Measurements from ENCODE around the gene NDUFC2. TPM values are rescaled to one million over a fixed set of nuclear protein-coding genes. Genes with fewer than 3 reads are reported as not detected.

NDUFC2 gene
- total and polyA plus RNA-seq, 2 donors (not counting 1 experiment from before 2014, with no cell fraction given), result 49.0 to 65.0 TPM

DNA sequence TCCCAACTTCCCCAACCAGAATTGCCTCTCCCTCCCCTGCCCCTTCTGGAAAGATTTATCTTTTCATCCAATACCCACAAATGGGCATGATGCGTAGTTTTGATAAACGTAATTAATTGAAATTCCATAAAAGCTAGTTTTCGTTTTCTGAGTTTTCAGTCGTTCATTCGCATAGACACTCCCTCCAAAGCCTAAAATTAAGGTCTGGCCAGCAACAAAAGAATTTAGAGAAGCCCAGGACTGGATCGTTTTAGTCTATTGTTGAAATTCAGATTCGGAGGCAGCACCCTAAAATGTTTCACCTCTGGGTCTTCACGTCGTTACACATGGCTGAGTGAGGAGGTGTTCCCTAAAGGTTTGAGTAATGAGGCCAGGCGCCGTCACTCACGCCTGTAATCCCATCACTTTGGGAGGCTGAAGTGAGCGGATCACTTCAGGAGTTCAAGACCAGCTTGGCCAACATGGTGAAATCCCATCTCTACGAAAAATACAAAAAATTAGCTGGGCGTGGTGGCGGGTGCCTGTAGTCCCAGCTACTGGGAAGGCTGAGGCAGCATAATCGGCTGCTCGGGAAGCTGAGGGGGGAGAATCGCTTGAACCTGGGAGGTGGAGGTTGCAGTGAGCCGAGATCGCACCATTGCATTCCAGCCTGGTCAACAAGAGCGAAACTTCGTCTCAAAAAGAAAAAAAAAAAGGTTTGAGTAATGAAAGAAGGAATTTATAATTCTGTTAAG is 589 bp upstream of the NDUFC2 start:
- intact Hi-C loops (cut with micrococcal nuclease), result no loop called here
- H3K4me1 ChIP-seq (ENCODE audit: control insufficient read depth in 2 of 2, insufficient read depth in 2 of 2, low read length in 2 of 2), result peaks cover 18 to 35% of the 10 kb centered on the region in 2 donors

More for the DNA sequence above, 589 bp upstream of the NDUFC2 start:
- DNase-seq, result no peak
- H3K9me3 ChIP-seq (ENCODE audit: control extremely low read depth in 1 of 3, control insufficient read depth in 2 of 3, insufficient read depth in 1 of 3, low read length in 2 of 3), result no peaks in the 10 kb centered on the region
- peak overlapping the region; percentile 89 to 96 (median 92) for H3K4me3 ChIP-seq (ENCODE audit: control extremely low read depth in 1 of 5, extremely low read depth in 1 of 5, insufficient read depth in 1 of 5, low read depth in 2 of 5, low read length in 4 of 5)
- peaks cover 22% of the 10 kb centered on the region for H4K20me1 ChIP-seq (ENCODE audit: control insufficient read depth, insufficient read depth, low read length, poor library complexity, severe bottlenecking)
- H3K27me3 ChIP-seq (replicated peaks in 1 of 4; ENCODE audit: control extremely low read depth in 1 of 4, control insufficient read depth in 3 of 4, insufficient read depth in 4 of 4, low read length in 3 of 4), result no peaks in the 10 kb centered on the region
- Mint-ChIP-seq H3K27ac (peak overlapping the region; percentile 86), H3K4me3 (peak overlapping the region; percentile 93), H3K27me3 (no peaks in the 10 kb centered on the region), H3K9me3 (ENCODE audit: insufficient read depth) (no peaks in the 10 kb centered on the region), H3K4me1 (peaks cover 44% of the 10 kb centered on the region)
- peak overlapping the region; percentile 96 for H2AFZ ChIP-seq (ENCODE audit: insufficient read depth, low read depth, low read length, poor library complexity, severe bottlenecking)
- H3K4me2 ChIP-seq (replicated peaks; ENCODE audit: low read depth, low read length, poor library complexity, severe bottlenecking), result peak overlapping the region; percentile 69
- peak overlapping the region; percentile 89 for H3K9ac ChIP-seq (ENCODE audit: low read length)
- H3K36me3 ChIP-seq (replicated peaks in 1 of 2; ENCODE audit: control extremely low read depth in 1 of 2, control insufficient read depth in 1 of 2, extremely low read depth in 1 of 2, insufficient read depth in 2 of 2, low read length in 1 of 2), result peaks cover 0 to 9% of the 10 kb centered on the region in 2 experiments
- 88% methylated on average over 11 of the region's 23 CpGs for WGBS (ENCODE audit: insufficient coverage)
- POLR2A ChIA-PET, result no interaction called here
- peaks cover 43% of the 10 kb centered on the region for H3K79me2 ChIP-seq (ENCODE audit: control insufficient read depth, insufficient read depth, low read length)
- no peak for TF ChIP-seq CTCF (IDR thresholded peaks at IDR 0.05)
- TF ChIP-seq EZH2 (IDR thresholded peaks at IDR 0.05; ENCODE audit: borderline replicate concordance, insufficient read depth, low read depth, low read length, poor library complexity, severe bottlenecking), result no peak
- no peak for ATAC-seq (ENCODE audit: low read depth)
- CTCF ChIA-PET, result interaction anchor here (1.0 to 2.8 kb wide), 4 partner anchors 11 to 484 kb away, joined by 3 to 11 read pairs (median 4); partner anchors contain the start of gene INTS4
- peak overlapping the region; percentile 31 to 63 for H3K27ac ChIP-seq (ENCODE audit: low read length in 2 of 2)

Measured in B cell (primary cell).